IMR-90 (cell line): Measurements from ENCODE around the gene GARS1. TPM values are rescaled to one million over a fixed set of nuclear protein-coding genes. Genes with fewer than 3 reads are reported as not detected.

Experiments
- ATAC-seq: fragments of 200-7000 bp; cut with Tn5 transposase; 2 replicates; pipeline ENCODE4 v1.9.1; 2020; ENCODE audit warnings: low read depth, mild to moderate bottlenecking, moderate library complexity
- BruUV-seq: library from RNA; stranded (reverse); fragments of 400-500 nt; replicated peaks from 2 replicates; lab custom pipeline; 2021; lab: Mats Ljungman, UMichigan
- CTCF ChIA-PET: fragments of 300-600 bp; formaldehyde crosslinking; extraction: SDS; loops from one replicate; lab custom pipeline; 2021; ENCODE audit warnings: antibody characterized with exemption; lab: Yijun Ruan, JAX
- POLR2A ChIA-PET: fragments of 300-600 bp; sonication (Branson Sonifier 250); formaldehyde crosslinking; loops from one replicate; lab custom pipeline; 2022; ENCODE audit warnings: antibody characterized with exemption; ENCODE audit not compliant: unreplicated experiment; lab: Charles Lee
- DNase-seq: peaks from one replicate; pipeline ENCODE4 v3.0.0; 2013
- H2AFZ ChIP-seq: replicated peaks from 2 replicates; pipeline ENCODE3; 2013; ENCODE audit warnings: low read length, mild to moderate bottlenecking; ENCODE audit not compliant: poor library complexity
- H2AK5ac ChIP-seq: 2 replicates; pipeline ENCODE4 v1.6.1; 2013; ENCODE audit warnings: low read depth, low read length, inconsistent platforms
- H2AK9ac ChIP-seq: replicated peaks from 2 replicates; pipeline ENCODE3; 2013; ENCODE audit warnings: mild to moderate bottlenecking, low read depth, low read length, moderate library complexity; ENCODE audit not compliant: poor library complexity
- H2BK120ac ChIP-seq: 2 replicates; pipeline ENCODE4 v1.6.1; 2013; ENCODE audit warnings: low read depth, low read length, inconsistent platforms
- H2BK15ac ChIP-seq: 3 replicates; pipeline ENCODE4 v1.6.1; 2013; ENCODE audit warnings: low read depth, low read length, inconsistent platforms
- H2BK20ac ChIP-seq: 2 replicates; pipeline ENCODE4 v1.6.1; 2013; ENCODE audit warnings: low read depth, mild to moderate bottlenecking, inconsistent platforms, low read length, moderate library complexity
- H2BK5ac ChIP-seq: 2 replicates; pipeline ENCODE4 v1.6.1; 2013; ENCODE audit warnings: mild to moderate bottlenecking, low read depth, low read length, inconsistent platforms; ENCODE audit not compliant: poor library complexity, severe bottlenecking
- H3K14ac ChIP-seq: replicated peaks from 2 replicates; pipeline ENCODE4 v1.6.1; 2013; ENCODE audit warnings: low read depth, low read length, inconsistent platforms
- H3K18ac ChIP-seq: 2 replicates; pipeline ENCODE4 v1.6.1; 2013; ENCODE audit warnings: low read depth, low read length, control low read depth
- H3K23ac ChIP-seq: 2 replicates; pipeline ENCODE4 v1.6.1; 2013; ENCODE audit warnings: low read depth, low read length, inconsistent platforms
- H3K27ac ChIP-seq: 2 replicates; pipeline ENCODE4 v1.5.1; 2013; ENCODE audit warnings: mild to moderate bottlenecking, control low read depth, low read length; ENCODE audit not compliant: insufficient read depth
- H3K27me3 ChIP-seq: 2 replicates; pipeline ENCODE4 v1.6.1; 2013; ENCODE audit warnings: low read length; ENCODE audit not compliant: control insufficient read depth, insufficient read depth
- H3K36me3 ChIP-seq: 2 replicates; pipeline ENCODE4 v1.6.1; 2013; ENCODE audit warnings: low read length, mixed read lengths; ENCODE audit not compliant: control insufficient read depth, insufficient read depth
- H3K4ac ChIP-seq: 2 replicates; pipeline ENCODE4 v1.6.1; 2013; ENCODE audit warnings: low read depth, low read length, inconsistent platforms
- H3K4me1 ChIP-seq: 2 replicates; pipeline ENCODE4 v1.6.1; 2013; ENCODE audit warnings: low read length, mixed read lengths; ENCODE audit not compliant: control insufficient read depth, insufficient read depth
- H3K4me2 ChIP-seq: 2 replicates; pipeline ENCODE4 v1.6.1; 2013; ENCODE audit warnings: low read depth, mild to moderate bottlenecking, control low read depth, low read length, moderate library complexity
- H3K4me3 ChIP-seq: 2 replicates; pipeline ENCODE4 v1.5.1; 2013; ENCODE audit warnings: low read depth, mild to moderate bottlenecking, control low read depth, low read length, moderate library complexity; ENCODE audit not compliant: insufficient read depth
- H3K56ac ChIP-seq: 2 replicates; pipeline ENCODE4 v1.6.1; 2013; ENCODE audit warnings: low read length, inconsistent platforms; ENCODE audit not compliant: insufficient read depth; ENCODE audit errors: extremely low read depth
- H3K79me1 ChIP-seq, 2 experiments: 2 replicates each; pipeline ENCODE4 v1.6.1; 2013; ENCODE audit warnings: low read length in 2 of 2, inconsistent platforms in 1 of 2, low read depth in 1 of 2
- H3K9ac ChIP-seq: 2 replicates; pipeline ENCODE4 v1.6.1; 2013; ENCODE audit warnings: low read depth, low read length, control low read depth
- H3K9me1 ChIP-seq: 2 replicates; pipeline ENCODE4 v1.6.1; 2013; ENCODE audit warnings: low read length, inconsistent platforms; ENCODE audit not compliant: insufficient read depth
- H3K9me3 ChIP-seq: 2 replicates; pipeline ENCODE4 v1.6.1; 2013; ENCODE audit warnings: low read length; ENCODE audit not compliant: control insufficient read depth, insufficient read depth
- H4K20me1 ChIP-seq: 2 replicates; pipeline ENCODE4 v1.6.1; 2013; ENCODE audit warnings: low read length, inconsistent platforms; ENCODE audit not compliant: insufficient read depth
- H4K5ac ChIP-seq: 2 replicates; pipeline ENCODE4 v1.6.1; 2013; ENCODE audit warnings: mild to moderate bottlenecking, low read depth, low read length, control low read depth
- H4K8ac ChIP-seq, 2 experiments: 2 replicates each; pipeline ENCODE4 v1.6.1; 2013; ENCODE audit warnings: low read depth in 2 of 2, low read length in 2 of 2, control low read depth in 1 of 2, inconsistent platforms in 1 of 2
- H4K91ac ChIP-seq: 2 replicates; pipeline ENCODE4 v1.6.1; 2013; ENCODE audit warnings: low read depth, low read length, inconsistent platforms; ENCODE audit not compliant: insufficient read depth
- MXI1 ChIP-seq: IDR thresholded peaks from 2 replicates; pipeline ENCODE4 v1.6.1; 2012; ENCODE audit warnings: low read depth, mild to moderate bottlenecking, low read length, moderate library complexity, borderline replicate concordance
- RAD21 ChIP-seq: IDR thresholded peaks from 2 replicates; pipeline ENCODE4 v1.6.1; 2012; ENCODE audit warnings: low read length, improper control_type of control experiment
- RCOR1 ChIP-seq: IDR thresholded peaks from 2 replicates; pipeline ENCODE4 v1.6.1; 2012; ENCODE audit warnings: mild to moderate bottlenecking, low read length, improper control_type of control experiment; ENCODE audit not compliant: insufficient replicate concordance
- WGBS, 2 experiments: methylation state at CpG; one replicate each; pipeline versions ENCODE4 v1.1.5 to v1.1.7; 2013; ENCODE audit warnings: missing lambda C conversion rate in 2 of 2; ENCODE audit not compliant: insufficient read length in 1 of 2; ENCODE audit errors: extremely low coverage in 2 of 2; 5-methylcytosine and 5-hydroxymethylcytosine counted together
- dilution Hi-C: fragments of 300-500 bp; cut with HindIII; formaldehyde crosslinking; loops from one replicate; pipeline ENCODE4 v1.14.3; 2018; ENCODE audit warnings: low sequenced_read_pairs; ENCODE audit not compliant: unreplicated experiment
- in situ Hi-C: fragments of 300-500 bp; cut with MboI; formaldehyde crosslinking; loops from 3 replicates; pipeline ENCODE4 v1.14.3; 2019; ENCODE audit warnings: low sequenced_read_pairs, inconsistent platforms, mixed read lengths
- intact Hi-C: fragments of 100-400 bp; cut with micrococcal nuclease; formaldehyde crosslinking; loops from 2 replicates; pipeline ENCODE4 v1.10.0; 2022
- polyA plus RNA-seq, 3 experiments: library from polyadenylated mRNA; depleted of rRNA; stranded (reverse); fragments of >200 nt; gene quantifications; 2 replicates each; pipeline ENCODE4 v1.2.3, GENCODE V29; 2012; ENCODE audit warnings: low replicate concordance in 1 of 3
- total RNA-seq: library from RNA; depleted of rRNA; stranded (reverse); fragments of >200 nt; gene quantifications from 2 replicates; pipeline ENCODE4 v1.2.3, GENCODE V29; 2012

GARS1 gene
- total and polyA plus RNA-seq, 2 of the 4 experiments (the other 2 are of a cell fraction): 105 to 551 TPM

GRCh38 chr7:30671793-30672465 lies 77.3 kb downstream of the GARS1 start:
- Histone ChIP-seq H2BK5ac (no peak overlapping the region), H2BK15ac (no peak overlapping the region), H3K36me3 (no peaks in the 10 kb centered on the region), H3K4me1 (no peaks in the 10 kb centered on the region), H2AFZ (peak overlapping the region; percentile 2), H2BK120ac (no peak overlapping the region), H3K18ac (no peak overlapping the region), H3K9ac (no peak overlapping the region), H3K27me3 (peaks cover 19% of the 10 kb centered on the region), H3K14ac (no peak overlapping the region), H2AK9ac (no peak overlapping the region), H3K4me2 (no peak overlapping the region), H3K4me3 (no peak overlapping the region), H3K27ac (no peak overlapping the region), H3K79me1 (no peaks in the 10 kb centered on the region), H3K23ac (no peak overlapping the region), H2BK20ac (no peak overlapping the region), H3K9me3 (peaks cover 2% of the 10 kb centered on the region; the same call in 1 of the 2 replicates), H4K8ac (no peak overlapping the region), H4K91ac (no peak overlapping the region), H4K5ac (no peak overlapping the region), H3K56ac (no peak overlapping the region), H3K4ac (no peak overlapping the region), H3K9me1 (no peaks in the 10 kb centered on the region), H2AK5ac (no peak overlapping the region), H4K20me1 (no peaks in the 10 kb centered on the region)
- TF ChIP-seq MXI1 (peak; percentile 58; the same call in 1 of the 2 replicates), RCOR1 (peak; percentile 94), RAD21 (no peak)
- BruUV-seq: no TSS peak
- WGBS, 2 experiments: 0% methylated on average over 1 of the region's 6 CpGs; no CpG with 5 or more reads in 1 of the 2 experiments
- intact Hi-C loops: no loop called here
- DNase-seq (peak; percentile 73), ATAC-seq (peak; percentile 85)
- dilution Hi-C loops: no loop called here
- ChIA-PET CTCF (no interaction called here), POLR2A (no interaction called here)
- in situ Hi-C loops: no loop called here
